Sigmoid colon (tissue), 4 donors: ENCODE results near the gene WASF3.

Source experiments
- CTCF ChIP-seq, 4 experiments: fragments of 450-650 bp in 3 of 4; fragments of 200-600 bp in 1 of 4; IDR thresholded peaks; one replicate each; pipeline ENCODE4 v1.5.1; 2016 to 2019; ENCODE audit warnings: antibody characterized with exemption in 4 of 4, mild to moderate bottlenecking in 3 of 4, moderate library complexity in 2 of 4
- EP300 ChIP-seq, 4 donors: sonication (generic); formaldehyde crosslinking; IDR thresholded peaks; one replicate each; pipeline ENCODE4 v1.6.1; 2017; ENCODE audit warnings: antibody characterized with exemption in 4 of 4
- POLR2A ChIP-seq, 2 donors: fragments of 450-650 bp; IDR thresholded peaks; one replicate each; pipeline ENCODE4 v1.6.1; 2016; ENCODE audit warnings: antibody characterized with exemption in 2 of 2, mild to moderate bottlenecking in 2 of 2, moderate library complexity in 2 of 2
- POLR2AphosphoS5 ChIP-seq, 4 donors: sonication (generic); formaldehyde crosslinking; IDR thresholded peaks; one replicate each; pipeline ENCODE4 v1.6.1; 2017; ENCODE audit warnings: antibody characterized with exemption in 4 of 4

- no peak for TF ChIP-seq POLR2AphosphoS5 (IDR thresholded peaks at IDR 0.05)
- no peak for TF ChIP-seq CTCF (IDR thresholded peaks at IDR 0.05)
- TF ChIP-seq POLR2A (IDR thresholded peaks at IDR 0.05): no peak
- no peak for TF ChIP-seq EP300 (IDR thresholded peaks at IDR 0.05)
Measured at GRCh38 chr13:26656919-26657318, 99.4 kb downstream of the WASF3 start.
